CD14-positive monocyte (primary cell): ENCODE data around the gene TUBGCP3. TPM values are rescaled to one million over a fixed set of nuclear protein-coding genes. Genes with fewer than 3 reads are reported as not detected.

Experiments
- DNase-seq, 3 donors: peaks; one replicate each; pipeline ENCODE4 v3.0.0-alpha.2; 2011 to 2022
- H2AFZ ChIP-seq: 2 replicates; pipeline ENCODE4 v1.6.0; 2012; ENCODE audit warnings: mild to moderate bottlenecking, low read depth, low read length, inconsistent platforms; ENCODE audit not compliant: insufficient read depth, poor library complexity, severe bottlenecking
- H3K27ac ChIP-seq, 2 donors: 1 replicate in 1 of 2; 2 replicates in 1 of 2; pipeline ENCODE4 v1.5.1; 2012 to 2013; ENCODE audit warnings: low read length in 2 of 2, control low read depth in 1 of 2, inconsistent platforms in 1 of 2, low read depth in 1 of 2, mild to moderate bottlenecking in 1 of 2
- H3K27me3 ChIP-seq, 2 donors: one replicate each; pipeline versions ENCODE4 v1.6.0 to v1.6.1; 2011 to 2013; ENCODE audit warnings: low read length in 2 of 2; ENCODE audit not compliant: control insufficient read depth in 2 of 2, insufficient read depth in 2 of 2
- H3K36me3 ChIP-seq, 2 donors: replicated peaks in 1 of 2; 1 replicate in 1 of 2; 2 replicates in 1 of 2; pipeline versions ENCODE4 v1.5.1 to v1.6.1; 2012 to 2013; ENCODE audit warnings: low read length in 2 of 2, control low read depth in 1 of 2, inconsistent platforms in 1 of 2, mild to moderate bottlenecking in 1 of 2; ENCODE audit not compliant: insufficient read depth in 2 of 2, control insufficient read depth in 1 of 2
- H3K4me1 ChIP-seq, 2 donors: 1 replicate in 1 of 2; 2 replicates in 1 of 2; pipeline versions ENCODE4 v1.5.1 to v1.6.1; 2012 to 2013; ENCODE audit warnings: low read length in 2 of 2, control low read depth in 1 of 2, inconsistent platforms in 1 of 2, mild to moderate bottlenecking in 1 of 2, moderate library complexity in 1 of 2; ENCODE audit not compliant: insufficient read depth in 2 of 2, control insufficient read depth in 1 of 2
- H3K4me2 ChIP-seq: replicated peaks from 2 replicates; pipeline ENCODE3; 2012; ENCODE audit warnings: low read length, moderate library complexity, mild to moderate bottlenecking; ENCODE audit not compliant: poor library complexity, severe bottlenecking; ENCODE audit errors: extremely low read depth
- H3K4me3 ChIP-seq, 3 experiments: fragments of 200-600 bp in 1 of 3; sonication (generic) in 1 of 3; replicated peaks in 1 of 3; 1 replicate in 2 of 3; 2 replicates in 1 of 3; pipeline ENCODE4 v1.5.1; 2011 to 2013; ENCODE audit warnings: low read length in 3 of 3, mild to moderate bottlenecking in 3 of 3, control low read depth in 2 of 3, low read depth in 2 of 3, inconsistent platforms in 1 of 3, moderate library complexity in 1 of 3
- H3K79me2 ChIP-seq: 2 replicates; pipeline ENCODE4 v1.6.0; 2012; ENCODE audit warnings: mild to moderate bottlenecking, control low read depth, inconsistent platforms, low read length, moderate library complexity; ENCODE audit not compliant: insufficient read depth
- H3K9ac ChIP-seq: 2 replicates; pipeline ENCODE4 v1.6.0; 2017; ENCODE audit warnings: low read length, mild to moderate bottlenecking; ENCODE audit not compliant: insufficient read depth, poor library complexity, severe bottlenecking
- H3K9me3 ChIP-seq, 2 donors: replicated peaks in 1 of 2; 1 replicate in 1 of 2; 2 replicates in 1 of 2; pipeline versions ENCODE4 v1.5.1 to v1.6.1; 2012 to 2013; ENCODE audit warnings: low read length in 2 of 2, control low read depth in 1 of 2; ENCODE audit not compliant: control insufficient read depth in 1 of 2, insufficient read depth in 1 of 2
- H4K20me1 ChIP-seq: 2 replicates; pipeline ENCODE4 v1.6.0; 2012; ENCODE audit warnings: mild to moderate bottlenecking, low read length, control low read depth, moderate library complexity; ENCODE audit not compliant: insufficient read depth
- H3K27ac Mint-ChIP-seq, 7 donors: one replicate each; pipeline ENCODE4 v1.8.0; 2020; ENCODE audit warnings: mild to moderate bottlenecking in 7 of 7, mixed read lengths in 7 of 7, moderate library complexity in 6 of 7, inconsistent platforms in 2 of 7
- H3K27me3 Mint-ChIP-seq, 3 donors: one replicate each; pipeline ENCODE4 v1.8.0; 2021 to 2022; ENCODE audit warnings: low read depth in 3 of 3, mild to moderate bottlenecking in 3 of 3, mixed read lengths in 3 of 3, moderate library complexity in 3 of 3, inconsistent platforms in 1 of 3
- H3K36me3 Mint-ChIP-seq, 2 donors: one replicate each; pipeline ENCODE4 v1.8.0; 2020; ENCODE audit warnings: mixed read lengths in 2 of 2, inconsistent platforms in 1 of 2, mild to moderate bottlenecking in 1 of 2
- H3K4me1 Mint-ChIP-seq: one replicate; pipeline ENCODE4 v1.8.0; 2020; ENCODE audit warnings: mild to moderate bottlenecking, mixed read lengths
- H3K4me3 Mint-ChIP-seq, 2 donors: one replicate each; pipeline ENCODE4 v1.8.0; 2020; ENCODE audit warnings: mild to moderate bottlenecking in 2 of 2, mixed read lengths in 2 of 2, moderate library complexity in 1 of 2
- H3K9me3 Mint-ChIP-seq, 7 donors: one replicate each; pipeline ENCODE4 v1.8.0; 2020 to 2022; ENCODE audit warnings: mixed read lengths in 7 of 7, mild to moderate bottlenecking in 6 of 7, moderate library complexity in 6 of 7, inconsistent platforms in 2 of 7
- CTCF ChIP-seq: fragments of 200-600 bp; IDR thresholded peaks from one replicate; pipeline ENCODE4 v1.8.0; 2022; ENCODE audit warnings: antibody characterized with exemption, mild to moderate bottlenecking
- WGBS: methylation state at CpG from one replicate; pipeline ENCODE4 v1.1.5; 2013; ENCODE audit warnings: missing lambda C conversion rate; ENCODE audit not compliant: insufficient coverage; 5-methylcytosine and 5-hydroxymethylcytosine counted together
- intact Hi-C, 2 donors: fragments of 100-400 bp; cut with micrococcal nuclease; formaldehyde crosslinking; loops; one replicate each; pipeline versions ENCODE4 v1.15.0 to v1.15.1; 2023
- polyA plus RNA-seq, 3 donors: library from polyadenylated mRNA; depleted of rRNA in 1 of 3; unstranded in 2 of 3; stranded (reverse) in 1 of 3; fragments of 300-500 nt in 2 of 3; fragments of >200 nt in 1 of 3; fragmentation: Illumina TruSeq in 2 of 3; gene quantifications; 1 replicate in 2 of 3; 2 replicates in 1 of 3; pipeline ENCODE4 v1.2.3, GENCODE V29; 2012 to 2021

Gene TUBGCP3
- polyA plus RNA-seq, 3 donors: 25.4 to 47.1 (median 34.1) TPM

- no peaks in the 10 kb centered on the region for H3K36me3 ChIP-seq
- H3K27me3 Mint-ChIP-seq: peaks cover 10 to 20% (median 14%) of the 10 kb centered on the region in 3 donors
- no peaks in the 10 kb centered on the region for H3K36me3 Mint-ChIP-seq
- no peak overlapping the region for H2AFZ ChIP-seq
- no peak overlapping the region for H3K27ac ChIP-seq
- TF ChIP-seq CTCF: no peak
- intact Hi-C loops: no loop called here
- H3K4me2 ChIP-seq: no peak overlapping the region
- H3K9ac ChIP-seq: no peak overlapping the region
- H3K79me2 ChIP-seq: no peaks in the 10 kb centered on the region
- H3K4me1 Mint-ChIP-seq: peaks cover 5% of the 10 kb centered on the region
- no peak overlapping the region for H3K27ac Mint-ChIP-seq
- H3K9me3 Mint-ChIP-seq: no peaks in the 10 kb centered on the region
- DNase-seq: no peak
- H3K27me3 ChIP-seq: no peaks in the 10 kb centered on the region
- 85% methylated on average over 13 of the region's 14 CpGs for WGBS
- H3K4me3 Mint-ChIP-seq: no peak overlapping the region
- H3K9me3 ChIP-seq: no peaks in the 10 kb centered on the region
- H3K4me1 ChIP-seq: no peaks in the 10 kb centered on the region
- no peak overlapping the region for H3K4me3 ChIP-seq
- no peaks in the 10 kb centered on the region for H4K20me1 ChIP-seq
Measured at GRCh38 chr13:112446867-112447266, 141.1 kb downstream of the TUBGCP3 start.

GRCh38 chr13:112446347-112446861 is 141.5 kb downstream of the TUBGCP3 start:
- no peak for TF ChIP-seq CTCF
- Mint-ChIP-seq H3K27me3 (peaks cover 10 to 20% (median 14%) of the 10 kb centered on the region in 3 donors), H3K9me3 (no peaks in the 10 kb centered on the region), H3K4me3 (no peak overlapping the region), H3K36me3 (no peaks in the 10 kb centered on the region), H3K27ac (no peak overlapping the region), H3K4me1 (peaks cover 5% of the 10 kb centered on the region)
- intact Hi-C loops: no loop called here
- Histone ChIP-seq H3K9me3 (no peaks in the 10 kb centered on the region), H3K4me1 (no peaks in the 10 kb centered on the region), H3K4me3 (no peak overlapping the region), H3K36me3 (no peaks in the 10 kb centered on the region), H2AFZ (no peak overlapping the region), H3K9ac (no peak overlapping the region), H3K27ac (no peak overlapping the region), H3K79me2 (no peaks in the 10 kb centered on the region), H3K27me3 (no peaks in the 10 kb centered on the region), H3K4me2 (no peak overlapping the region), H4K20me1 (no peaks in the 10 kb centered on the region)
- no peak for DNase-seq
- 82% methylated on average over 12 of the region's 12 CpGs for WGBS
